Heart left ventricle (tissue), 16 donors: Measurements from ENCODE around the gene FER. TPM values are rescaled to one million over a fixed set of nuclear protein-coding genes. Genes with fewer than 3 reads are reported as not detected.

Source experiments
- ATAC-seq, 4 donors: fragments of 200-7000 bp; cut with Tn5 transposase; one replicate each; pipeline ENCODE4 v1.9.1; 2020 to 2022; ENCODE audit warnings: moderate library complexity in 4 of 4, mild to moderate bottlenecking in 3 of 4, moderate number of reproducible peaks in 1 of 4
- DNase-seq, 5 donors: peaks; one replicate each; pipeline ENCODE4 v3.0.0-alpha.2; 2020
- H3K27ac ChIP-seq, 12 donors: fragments of 200-600 bp; sonication (generic) in 4 of 12; one replicate each; pipeline versions ENCODE4 v1.5.0 to v1.8.0; 2016 to 2022; ENCODE audit warnings: mild to moderate bottlenecking in 2 of 12
- H3K27me3 ChIP-seq, 9 donors: fragments of 200-600 bp; sonication (generic) in 2 of 9; one replicate each; pipeline versions ENCODE4 v1.5.1 to v1.8.0; 2016 to 2022; ENCODE audit warnings: mild to moderate bottlenecking in 3 of 9
- H3K36me3 ChIP-seq, 9 donors: fragments of 200-600 bp; sonication (generic) in 2 of 9; one replicate each; pipeline versions ENCODE4 v1.5.0 to v1.8.0; 2018 to 2022; ENCODE audit warnings: mild to moderate bottlenecking in 2 of 9
- H3K4me1 ChIP-seq, 12 donors: fragments of 200-600 bp; sonication (generic) in 4 of 12; one replicate each; pipeline versions ENCODE4 v1.5.0 to v1.8.0; 2016 to 2022; ENCODE audit warnings: mild to moderate bottlenecking in 3 of 12
- H3K4me3 ChIP-seq, 12 donors: fragments of 200-600 bp; sonication (generic) in 4 of 12; one replicate each; pipeline versions ENCODE4 v1.5.0 to v1.8.0; 2017 to 2022; ENCODE audit warnings: mild to moderate bottlenecking in 9 of 12, moderate library complexity in 4 of 12
- H3K9me3 ChIP-seq, 12 donors: fragments of 200-600 bp; sonication (generic) in 4 of 12; one replicate each; pipeline versions ENCODE4 v1.5.0 to v1.8.0; 2016 to 2022; ENCODE audit warnings: mild to moderate bottlenecking in 1 of 12
- CTCF ChIP-seq, 12 donors: fragments of 200-600 bp; sonication (generic) in 4 of 12; IDR thresholded peaks; one replicate each; pipeline versions ENCODE4 v1.5.0 to v1.8.0; 2018 to 2022; ENCODE audit warnings: antibody characterized with exemption in 12 of 12, mild to moderate bottlenecking in 5 of 12
- POLR2A ChIP-seq, 2 donors: fragments of 450-650 bp; IDR thresholded peaks; one replicate each; pipeline ENCODE4 v1.6.1; 2017; ENCODE audit warnings: antibody characterized with exemption in 2 of 2, mild to moderate bottlenecking in 2 of 2, moderate library complexity in 2 of 2
- WGBS, 4 donors: extraction: QIAGEN DNeasy Blood & Tissue Kit in 2 of 4; methylation state at CpG; one replicate each; pipeline versions ENCODE4 v1.1.5 to v1.1.7; 2013 to 2018; 5-methylcytosine and 5-hydroxymethylcytosine counted together
- intact Hi-C, 10 donors: fragments of 100-400 bp; cut with DNase I; formaldehyde crosslinking; loops; one replicate each; pipeline versions ENCODE4 v1.11.1 to v1.14.2; 2022
- polyA plus RNA-seq, 2 donors: library from polyadenylated mRNA; stranded (reverse); fragments of 200-250 nt; gene quantifications; one replicate each; pipeline ENCODE4 v1.2.3, GENCODE V29; 2013
- total RNA-seq, 9 donors: library from RNA; depleted of rRNA in 2 of 9; stranded (reverse); fragments of >200 nt in 2 of 9; fragmentation: NEBNext Ultra II Directional in 3 of 9; extraction: Animal tissue kit (Norgen Biotek cat#: 25700) in 3 of 9; gene quantifications; one replicate each; pipeline versions ENCODE4 v1.1.0 to v1.2.4, GENCODE V29; 2016 to 2023
- donor health status: ischemic (EF 13 %, LVEDD 7.1; RV severe dilation, severe dysfunction).
- donor health status: healthy with polysubstance abuse.
- donor health status: DM: no; HTN: yes; CAD: no.
- donor health status: DM: no; HTN: no; CAD: no.
- donor health status: ischemic (EF 25% LVEDD 6.9; RV normal size, moderate dysfunction).
- donor health status: ischemic (EF 25% LVEDD 5.7; RV mildly dilated, moderate dysfunction).
- donor health status: healthy.
- donor health status: DM: yes; HTN: yes; CAD: no.
- donor health status: ischemic (EF 35%, LVEDD 5.7; RV mildly dilated, moderate dysfunction).
- donor health status: nonischemic (EF 11% LVEDD 7.7; RV severe dilation, severe dysfunction).
- donor health status: DM: yes; HTN: yes; CAD: no.
- donor health status: PGD.
- donor health status: ischemic (EF 29% LVEDD 5.4; RV normal size, mild dysfunction).
- donor health status: nonischemic (EF 23%, LVEDD 6.1; RV moderate dilation, normal function).

The FER gene
- total and polyA plus RNA-seq, 11 donors: 1.4 to 25.7 (median 13.1) TPM

GRCh38 chr5:108876451-108876850, 128.8 kb downstream of the FER start:
- H3K4me1 ChIP-seq: no peaks in the 10 kb centered on the region
- H3K36me3 ChIP-seq: peaks cover 0 to 11% (median 0%) of the 10 kb centered on the region in 9 donors
- DNase-seq (no peak), ATAC-seq (no peak)
- H3K9me3 ChIP-seq: no peaks in the 10 kb centered on the region
- TF ChIP-seq CTCF (IDR thresholded peaks at IDR 0.05) (no peak), POLR2A (IDR thresholded peaks at IDR 0.05) (no peak)
- H3K4me3 ChIP-seq: no peak overlapping the region
- no peaks in the 10 kb centered on the region for H3K27me3 ChIP-seq
- H3K27ac ChIP-seq: no peak overlapping the region
- intact Hi-C loops: no loop called here

GRCh38 chr5:108878756-108879155, 131.1 kb downstream of the FER start:
- H3K27me3 ChIP-seq: no peaks in the 10 kb centered on the region
- TF ChIP-seq CTCF (IDR thresholded peaks at IDR 0.05): no peak
- no peak for TF ChIP-seq POLR2A (IDR thresholded peaks at IDR 0.05)
- H3K4me3 ChIP-seq: no peak overlapping the region
- ATAC-seq: no peak
- intact Hi-C loops: no loop called here
- no peak for DNase-seq
- no peaks in the 10 kb centered on the region for H3K9me3 ChIP-seq
- 94 to 100% (median 98%) methylated on average over 2 of the region's 2 CpGs for WGBS, 4 donors
- H3K4me1 ChIP-seq: peaks cover 0 to 2% (median 0%) of the 10 kb centered on the region in 12 donors
- no peak overlapping the region for H3K27ac ChIP-seq
- no peaks in the 10 kb centered on the region for H3K36me3 ChIP-seq

- Histone ChIP-seq H3K4me3 (no peak overlapping the region), H3K36me3 (no peaks in the 10 kb centered on the region), H3K27me3 (no peaks in the 10 kb centered on the region), H3K27ac (no peak overlapping the region), H3K4me1 (peaks cover 0 to 17% (median 2%) of the 10 kb centered on the region in 12 donors), H3K9me3 (no peaks in the 10 kb centered on the region)
- ATAC-seq: no peak
- no peak for DNase-seq
- intact Hi-C loops: no loop called here
- TF ChIP-seq CTCF (IDR thresholded peaks at IDR 0.05): no peak
- no peak for TF ChIP-seq POLR2A (IDR thresholded peaks at IDR 0.05)
- WGBS, 4 donors: 94 to 100% (median 96%) methylated on average over 6 of the region's 6 CpGs
These were observed 133.4 kb downstream of the FER start for GRCh38 chr5:108881133-108881532.

GRCh38 chr5:108884736-108885135, 137.0 kb downstream of the FER start:
- peak in 3 of 4 donors; percentile 75 to 85 (median 84) for ATAC-seq
- H3K4me1 ChIP-seq: peaks cover 0 to 17% (median 2%) of the 10 kb centered on the region in 12 donors
- peak in 1 of 5 donors; percentile 15 for DNase-seq
- H3K27ac ChIP-seq: peak overlapping the region in 7 of 12 donors; percentile 0 to 50 (median 34)
- intact Hi-C loops: no loop called here
- no peak for TF ChIP-seq POLR2A (IDR thresholded peaks at IDR 0.05)
- no peaks in the 10 kb centered on the region for H3K27me3 ChIP-seq
- peaks cover 0 to 2% (median 0%) of the 10 kb centered on the region in 9 donors for H3K36me3 ChIP-seq
- no peaks in the 10 kb centered on the region for H3K9me3 ChIP-seq
- WGBS, 4 donors: 48 to 63% (median 50%) methylated on average over 4 of the region's 4 CpGs
- peak overlapping the region in 3 of 12 donors; percentile 10 to 24 (median 15) for H3K4me3 ChIP-seq

GRCh38 chr5:108898257-108898656, 150.6 kb downstream of the FER start:
- no peak for ATAC-seq
- Histone ChIP-seq H3K27ac (no peak overlapping the region), H3K36me3 (peaks cover 0 to 19% (median 7%) of the 10 kb centered on the region in 9 donors), H3K27me3 (no peaks in the 10 kb centered on the region), H3K4me1 (no peaks in the 10 kb centered on the region), H3K9me3 (no peaks in the 10 kb centered on the region), H3K4me3 (no peak overlapping the region)
- no peak for DNase-seq
- TF ChIP-seq POLR2A (IDR thresholded peaks at IDR 0.05): no peak
- TF ChIP-seq CTCF (IDR thresholded peaks at IDR 0.05): no peak
- intact Hi-C loops: no loop called here
